ENCODE measurements around the gene MMAA.

GRCh38 chr4:145626623-145626982 is 7.4 kb downstream of the MMAA start:
- TF ChIP-seq CTCF (conservative IDR thresholded peaks at IDR 0.05; ENCODE audit: low read length) (no peak), EZH2phosphoT487 (IDR thresholded peaks at IDR 0.05; ENCODE audit: borderline replicate concordance) (no peak)

Data from Loucy (cell line).